GM19193 (cell line): Measurements from ENCODE around the gene DNAJC18.

Source experiments
- POLR2A ChIP-seq: IDR thresholded peaks from 4 replicates; pipeline ENCODE4 v1.6.1; 2011; ENCODE audit not compliant: insufficient read depth, insufficient read length; ENCODE audit errors: extremely low read depth

Gene DNAJC18

DNA sequence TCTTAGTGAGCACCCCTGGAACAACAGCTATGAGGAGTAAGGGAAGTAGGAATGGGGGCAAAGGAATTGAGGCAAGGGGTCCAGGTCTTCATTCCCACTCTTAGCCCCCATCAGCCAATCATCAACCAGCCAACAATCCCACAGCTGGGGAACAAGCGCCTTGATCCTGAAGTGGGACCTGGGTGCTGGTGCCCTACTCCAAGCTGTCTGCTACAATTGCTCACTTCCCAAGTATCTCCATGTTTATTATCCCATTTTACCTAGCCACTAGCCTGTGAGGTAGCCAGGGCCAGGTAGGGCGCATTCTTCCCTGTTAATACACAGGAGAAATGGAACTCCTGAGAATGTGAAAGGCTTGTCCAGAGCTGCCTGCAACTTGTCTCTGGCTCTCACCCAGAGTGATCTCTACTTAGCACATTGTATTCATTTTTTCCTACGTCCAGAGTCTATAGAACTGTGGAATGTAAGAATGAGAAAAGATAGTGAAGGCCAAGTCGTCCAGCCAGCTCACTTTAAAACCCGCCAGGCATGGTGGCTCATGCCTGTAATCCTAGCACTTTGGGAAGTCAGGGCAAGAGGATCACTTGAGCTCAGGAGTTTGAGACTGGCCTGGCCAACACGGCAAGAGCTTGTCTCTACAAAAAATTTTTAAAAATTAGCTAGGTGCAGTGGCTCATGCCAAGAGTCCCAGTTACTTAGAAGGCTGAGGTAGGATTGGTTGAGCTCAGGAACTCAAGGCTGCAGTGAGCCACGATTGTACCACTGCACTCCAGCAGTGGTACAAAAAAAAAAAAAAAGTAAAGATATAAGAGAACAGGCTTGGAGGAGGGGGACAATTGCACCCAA is 6.2 kb upstream of the DNAJC18 start:
- TF ChIP-seq POLR2A, result no peak

DNA sequence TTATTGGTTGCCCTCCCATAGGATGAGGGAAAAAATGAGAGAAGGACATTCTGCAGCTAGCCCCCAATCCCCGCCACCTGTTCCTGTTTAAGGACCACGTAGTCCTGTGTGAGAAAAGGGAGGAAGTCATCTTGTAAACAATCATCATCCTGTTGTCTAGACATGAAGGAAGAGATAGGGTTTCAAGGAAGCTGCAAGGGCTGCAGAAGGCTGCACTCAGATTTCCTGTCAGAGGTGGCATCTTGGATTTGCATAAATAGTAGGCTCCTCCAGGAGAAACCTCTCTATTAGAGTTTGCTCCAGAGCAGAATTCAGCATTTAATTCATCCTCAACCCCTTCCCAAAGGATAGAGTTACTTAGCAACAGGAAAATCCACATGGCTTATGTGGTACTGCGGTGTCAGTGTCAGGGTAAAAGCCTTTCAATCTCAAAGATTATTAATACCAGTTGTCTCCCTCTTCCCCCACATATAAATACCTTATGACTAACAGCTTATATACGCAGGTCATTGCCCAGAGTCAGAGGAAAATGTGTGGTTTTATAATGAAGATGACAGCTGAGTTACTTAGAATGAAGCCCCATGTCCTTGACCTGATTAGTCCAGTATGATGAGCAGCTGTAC is 4.6 kb upstream of the DNAJC18 start:
- TF ChIP-seq POLR2A, result no peak

DNA sequence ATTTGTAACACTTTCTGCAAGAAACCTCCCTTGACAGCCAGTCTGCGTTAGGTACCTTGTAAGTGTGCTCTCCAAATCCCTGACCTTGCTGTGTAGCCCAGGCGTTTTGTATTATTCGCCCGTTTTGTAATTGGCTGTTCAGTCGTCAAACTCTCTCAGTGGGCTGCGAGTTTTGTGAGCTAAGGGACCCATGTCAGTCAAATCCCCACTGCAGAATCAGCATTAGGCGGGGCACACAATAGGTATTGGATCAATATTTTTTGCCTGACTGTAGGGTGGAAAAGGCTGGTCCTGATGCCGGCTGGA is 665 bp downstream of the DNAJC18 start:
- no peak for TF ChIP-seq POLR2A

DNA sequence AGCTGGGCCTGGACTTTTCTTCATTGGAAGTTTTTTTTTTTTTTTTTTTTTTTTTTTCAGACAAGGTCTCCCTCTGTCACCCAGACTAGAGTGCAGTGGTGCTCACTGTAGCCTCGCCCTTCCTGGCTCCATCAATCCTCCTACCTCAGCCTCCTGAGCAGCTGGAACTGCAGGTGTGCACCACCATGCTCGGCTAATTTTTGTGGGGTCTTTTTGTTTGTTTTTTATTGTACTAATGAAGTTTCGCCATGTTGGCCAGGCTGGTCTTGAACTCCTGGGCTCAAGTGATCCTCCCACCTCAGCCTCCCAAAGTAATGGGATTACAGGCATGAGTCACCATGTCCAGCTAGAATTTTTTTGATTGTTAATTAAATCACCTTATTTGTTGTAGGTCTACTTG is 3.6 kb downstream of the DNAJC18 start:
- TF ChIP-seq POLR2A, result no peak

DNA sequence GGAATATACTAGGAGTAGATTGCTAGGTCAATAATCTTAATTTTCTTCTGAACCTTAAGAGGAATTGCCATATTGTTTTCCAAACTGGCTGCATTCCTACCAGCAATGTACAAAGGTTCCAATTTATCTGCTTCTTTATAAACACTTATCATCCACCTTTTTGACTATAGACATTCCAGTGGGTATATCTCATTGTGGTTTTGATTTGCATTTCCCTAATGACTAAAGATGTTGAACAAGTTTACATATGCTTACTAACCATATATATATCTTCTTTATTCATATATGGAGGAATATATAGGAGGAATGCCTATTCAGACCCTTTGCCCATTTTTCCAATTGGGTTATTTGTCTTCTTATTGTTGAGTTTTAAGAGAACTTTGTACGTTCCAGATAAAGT is 7.6 kb downstream of the DNAJC18 start:
- no peak for TF ChIP-seq POLR2A

DNA sequence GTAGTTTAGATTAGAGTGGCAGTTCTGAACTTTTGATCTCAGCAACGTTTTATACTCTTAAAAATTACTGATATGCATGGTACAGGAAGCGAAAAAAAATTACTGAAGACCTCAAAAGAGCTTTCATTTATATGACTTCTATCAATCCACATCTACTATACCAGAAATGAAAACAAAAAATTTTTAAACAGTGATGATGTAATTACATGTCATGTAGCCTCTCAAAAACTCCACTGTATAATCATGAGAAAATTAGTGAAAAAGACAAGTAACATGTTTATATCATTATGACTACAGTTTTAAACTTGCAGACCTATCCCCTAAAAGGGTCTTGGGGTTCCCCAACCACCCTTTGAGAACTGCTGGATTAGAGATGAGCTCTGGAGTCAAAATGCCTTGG is 9.3 kb downstream of the DNAJC18 start:
- no peak for TF ChIP-seq POLR2A

DNA sequence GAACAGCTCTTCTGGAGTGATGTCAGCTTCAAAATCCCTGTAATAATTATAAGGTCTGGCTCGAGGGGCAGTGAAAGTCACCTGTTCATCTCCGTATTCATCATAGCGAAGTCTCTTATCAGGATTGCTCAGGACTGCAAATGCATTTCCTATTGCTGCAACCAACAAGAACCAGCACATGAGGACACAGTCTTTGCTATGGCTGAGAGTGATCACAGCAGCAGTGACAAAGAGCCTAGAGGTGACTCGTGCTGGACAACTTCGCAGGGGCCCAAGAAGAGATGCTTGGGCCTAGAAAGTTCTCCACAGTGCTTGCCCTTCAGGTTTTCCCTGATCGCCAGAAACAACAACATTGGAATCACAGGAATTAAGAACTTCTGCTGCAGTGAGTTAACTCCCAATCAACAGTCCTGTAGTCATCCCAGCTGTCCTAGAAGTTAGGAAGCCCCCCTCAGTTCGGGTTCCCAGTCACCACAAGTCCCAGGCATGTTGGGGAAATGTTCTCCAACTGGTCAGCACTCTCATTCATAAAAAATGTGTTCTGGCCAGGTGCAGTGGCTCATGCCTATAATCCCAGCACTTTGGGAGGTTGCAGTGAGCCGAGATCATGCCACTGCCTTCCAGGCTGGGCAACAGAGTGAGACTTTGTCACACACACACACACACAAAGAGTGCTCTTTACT is 13.0 kb downstream of the DNAJC18 start:
- TF ChIP-seq POLR2A, result no peak

DNA sequence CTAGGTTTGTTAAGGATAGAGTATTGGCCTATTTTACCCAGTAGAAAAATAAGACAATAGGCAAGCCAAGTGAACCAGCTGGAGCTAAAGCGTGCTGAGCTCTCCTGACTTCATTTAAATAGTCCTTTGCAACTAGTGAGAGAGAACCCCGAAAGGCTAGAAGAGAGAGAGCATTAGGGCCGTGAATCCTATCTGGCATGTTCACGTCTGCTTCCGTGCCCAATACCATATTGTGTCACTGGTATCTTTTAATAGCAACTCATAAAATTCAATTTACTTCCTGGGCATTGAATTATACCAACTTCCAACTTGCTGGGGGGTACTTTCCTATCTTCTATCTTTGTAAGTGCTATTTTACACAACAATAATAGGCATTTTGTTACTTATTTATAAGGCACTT is 13.8 kb downstream of the DNAJC18 start:
- no peak for TF ChIP-seq POLR2A

DNA sequence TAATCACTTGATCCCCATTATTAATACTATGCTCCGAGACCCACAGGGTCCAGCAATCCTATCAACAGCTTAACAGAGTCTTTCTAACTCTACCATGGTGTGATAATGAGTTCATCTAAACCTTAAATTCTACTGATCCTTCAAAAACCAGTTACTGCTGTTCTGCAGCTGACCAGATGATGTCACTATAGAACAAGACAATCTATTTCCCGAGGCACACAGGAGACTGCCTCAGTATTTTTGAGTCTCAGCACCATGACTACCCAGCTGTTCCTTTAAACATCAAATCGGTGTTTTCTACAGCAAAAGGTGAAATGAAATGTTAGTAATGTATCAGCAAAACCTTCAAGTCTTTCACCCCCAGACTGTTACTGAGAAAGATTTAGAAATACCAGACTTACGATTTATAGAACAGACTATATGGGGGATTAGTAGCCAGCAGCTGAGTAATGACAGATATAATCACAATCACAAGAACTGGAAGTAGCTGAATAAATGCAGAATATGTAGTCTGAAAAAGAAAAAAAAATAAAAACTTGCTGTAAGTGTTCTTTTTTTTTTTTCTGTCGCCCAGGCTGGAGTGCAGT is 16.9 kb downstream of the DNAJC18 start:
- no peak for TF ChIP-seq POLR2A

DNA sequence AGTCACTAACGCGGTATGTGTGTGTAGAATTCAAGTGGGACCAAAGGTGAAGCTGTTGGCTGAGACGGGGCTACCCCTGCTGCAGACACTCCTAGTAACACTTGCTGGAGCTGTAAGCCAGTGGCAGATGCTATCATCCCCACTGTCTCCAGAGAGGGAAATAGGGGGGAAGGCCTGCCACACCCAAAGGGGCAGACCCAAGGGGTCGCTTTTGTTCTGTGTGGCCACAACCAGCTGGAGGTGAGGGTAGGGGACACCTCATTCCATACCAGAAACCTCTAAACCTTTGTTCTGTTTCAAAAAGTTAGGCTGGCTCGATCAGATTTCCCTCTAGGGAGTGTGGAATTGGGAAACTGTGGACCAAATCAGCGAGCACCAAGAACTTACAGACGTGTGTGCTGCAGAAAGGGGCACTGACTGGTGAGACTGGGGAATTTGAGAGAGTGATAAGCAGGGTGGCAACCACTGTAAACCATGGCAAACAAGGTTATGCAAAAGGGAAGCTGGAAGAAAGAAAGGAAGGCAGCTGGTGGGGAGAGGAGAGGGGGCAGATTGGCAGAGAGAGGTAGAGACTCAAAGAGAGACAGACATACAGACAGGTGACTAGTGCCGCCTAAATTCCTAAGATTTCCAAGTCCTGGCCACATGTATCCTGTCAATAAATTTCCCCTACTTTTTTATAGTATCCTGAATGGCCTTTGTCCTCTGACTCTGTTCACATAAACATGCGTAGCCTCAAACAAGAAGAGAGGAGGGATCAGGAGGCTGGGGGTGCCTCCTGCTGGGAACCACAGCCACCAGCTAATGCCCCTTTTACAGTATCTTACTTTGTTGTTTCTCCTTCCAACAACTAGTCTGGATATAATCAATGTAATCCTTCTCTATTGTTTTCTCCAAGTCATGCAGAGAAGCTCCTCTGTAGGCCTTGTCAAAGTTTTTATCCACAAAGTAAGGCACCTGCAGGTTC is 19.8 kb downstream of the DNAJC18 start:
- TF ChIP-seq POLR2A, result no peak

DNA sequence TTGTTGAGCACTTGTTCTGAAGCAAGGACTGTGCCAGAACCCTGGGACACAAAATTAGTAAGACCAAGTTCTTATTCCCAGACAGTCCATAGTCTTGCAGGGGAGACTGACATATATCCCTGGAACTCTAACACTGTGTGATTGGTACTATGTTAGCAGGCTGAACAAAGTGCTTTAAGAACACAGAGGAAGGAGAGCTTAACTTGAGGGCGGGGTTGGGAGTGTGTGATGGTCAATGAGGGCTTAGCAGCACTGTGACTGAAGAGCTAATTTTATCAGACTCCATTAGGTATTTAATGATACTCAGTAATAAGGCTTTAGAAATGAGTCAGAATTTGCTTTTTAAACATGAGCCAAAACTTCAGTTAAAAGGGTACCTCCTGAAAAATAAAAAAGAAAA is 20.5 kb downstream of the DNAJC18 start:
- TF ChIP-seq POLR2A, result no peak

DNA sequence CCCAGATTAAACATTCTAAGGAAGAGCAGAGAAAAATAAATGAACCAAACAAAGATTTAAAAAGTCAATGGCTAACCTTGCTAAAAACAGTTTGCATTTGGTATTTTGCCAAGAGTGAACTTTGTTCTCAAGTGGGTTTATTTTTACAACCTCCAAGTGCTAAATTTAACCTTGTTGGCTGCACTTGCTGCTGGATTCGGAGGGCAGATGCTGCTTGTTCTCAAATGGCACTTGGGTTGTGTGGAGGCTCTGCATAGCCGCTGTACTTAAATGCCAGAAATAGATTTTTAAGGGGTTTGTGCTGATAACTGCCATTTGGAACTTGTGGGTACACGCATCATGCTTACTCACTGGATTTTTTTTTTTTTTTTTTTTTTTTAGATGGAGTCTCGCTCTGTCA is 22.1 kb downstream of the DNAJC18 start:
- TF ChIP-seq POLR2A, result no peak

DNA sequence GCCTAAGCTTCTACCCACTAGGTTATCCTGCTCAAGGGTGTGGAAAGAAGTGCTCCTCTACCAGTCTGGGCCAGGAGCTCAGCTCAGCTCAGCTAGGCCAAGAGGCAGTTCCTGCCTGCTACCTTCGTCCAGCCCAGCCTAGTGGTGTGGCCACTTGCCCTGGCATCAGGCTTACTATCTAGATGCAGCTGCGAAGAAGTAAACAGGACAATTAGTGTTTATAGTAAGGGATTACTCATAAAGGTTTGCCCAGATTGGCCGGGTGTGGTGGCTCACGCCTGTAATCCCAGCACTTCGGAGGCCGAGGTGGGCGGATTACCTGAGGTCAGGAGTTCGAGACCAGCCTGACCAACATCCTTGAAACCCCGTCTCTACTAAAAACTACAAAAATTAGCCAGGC is 22.7 kb downstream of the DNAJC18 start:
- TF ChIP-seq POLR2A, result no peak

DNA sequence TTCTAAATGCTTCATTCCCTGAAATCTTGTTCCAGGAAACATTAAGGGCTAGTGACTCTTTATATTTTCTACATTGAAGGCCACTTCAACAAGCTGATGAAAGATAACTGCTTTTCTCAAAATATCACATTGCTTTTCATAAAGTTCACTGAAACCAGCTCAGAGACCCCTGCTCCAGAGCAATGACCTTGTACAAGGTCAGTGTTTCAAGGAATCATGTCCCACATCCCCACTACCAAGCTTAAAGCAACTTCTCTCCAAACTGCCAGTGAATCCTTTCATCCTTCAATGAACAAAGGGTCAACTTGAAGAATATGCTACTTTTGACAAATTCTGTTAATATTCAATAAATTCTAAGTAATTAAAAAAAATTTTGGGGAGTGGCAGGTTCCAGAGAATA is 23.5 kb downstream of the DNAJC18 start:
- no peak for TF ChIP-seq POLR2A
